HG03432 (cell line): Measurements from ENCODE around the gene LRRC8C.

Experiments used
- ATAC-seq: cut with Tn5 transposase; IDR thresholded peaks from one replicate; pipeline ENCODE4 v1.9.1; 2021; ENCODE audit warnings: mild to moderate bottlenecking, moderate library complexity; ENCODE audit not compliant: unreplicated experiment

LRRC8C gene

DNA sequence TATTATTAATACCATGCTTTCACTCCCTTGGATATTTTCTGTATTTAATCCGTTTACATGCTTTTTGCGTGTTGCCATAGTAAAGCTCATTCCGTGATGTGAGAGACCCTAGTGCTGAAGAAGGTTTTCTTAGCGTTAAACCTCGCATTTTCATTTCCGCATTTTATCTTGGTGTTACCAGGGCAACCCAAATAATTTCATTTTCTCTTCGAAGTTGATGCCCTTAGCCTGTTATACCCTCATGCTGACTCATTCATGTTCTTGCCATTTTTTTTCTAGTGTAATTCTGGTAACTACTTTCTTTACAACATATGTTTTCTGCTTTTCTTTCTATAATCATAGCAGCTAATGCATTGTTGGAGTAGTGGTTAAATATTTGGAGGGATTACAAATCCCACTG, 37.2 kb downstream of the LRRC8C start:
- ATAC-seq = peak; percentile 98

DNA sequence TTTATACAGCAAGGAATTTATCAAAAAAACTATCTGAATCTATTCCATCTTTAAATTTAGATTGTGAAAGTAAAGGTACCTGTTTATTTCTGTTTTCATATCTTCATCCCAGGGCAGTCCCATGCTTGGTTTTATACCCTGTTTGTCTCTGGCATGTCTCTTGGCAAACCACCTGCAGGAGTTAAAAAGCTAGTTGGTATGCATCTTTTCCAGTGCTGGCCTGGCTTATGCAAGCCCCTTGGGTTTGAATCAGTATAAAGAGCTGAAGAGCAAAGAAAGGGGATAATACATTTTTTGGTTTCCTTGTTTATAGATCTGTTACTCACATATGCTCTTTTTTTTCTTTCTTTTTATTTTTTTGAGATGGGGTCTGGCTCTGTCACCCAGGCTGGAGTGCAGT, 37.8 kb downstream of the LRRC8C start:
- ATAC-seq = no peak

DNA sequence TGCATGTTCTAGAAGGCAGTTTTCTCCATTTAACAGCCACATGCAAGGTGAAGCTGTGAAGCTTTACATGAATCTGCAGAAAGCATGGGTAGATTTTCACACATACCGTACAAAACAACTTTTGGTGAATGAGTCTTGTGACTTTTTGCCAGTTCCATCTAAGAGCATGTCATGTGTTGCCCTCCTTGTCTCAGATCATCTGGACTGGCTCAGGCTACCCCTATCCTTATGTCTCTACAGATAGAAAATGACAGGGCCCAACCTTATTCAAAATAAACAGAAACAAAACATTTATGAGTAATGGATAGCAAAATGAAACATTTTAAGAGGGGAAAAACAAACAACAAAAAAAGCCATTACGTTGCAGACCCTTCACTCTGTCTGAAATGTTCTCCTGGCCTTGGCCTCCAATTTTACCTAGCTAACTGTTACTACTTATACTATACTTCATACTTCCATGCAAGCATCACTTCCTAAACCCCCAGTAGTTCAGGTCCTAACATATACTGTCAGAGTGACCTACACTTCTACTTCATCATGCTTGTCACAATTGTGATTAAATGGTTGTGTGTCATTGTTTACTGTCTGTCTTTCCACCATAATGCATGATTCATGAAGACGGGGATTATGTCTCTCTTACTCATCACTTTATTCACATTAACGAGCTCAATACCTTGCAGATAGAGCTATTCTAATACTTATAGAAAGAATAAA, 39.0 kb downstream of the LRRC8C start:
- no peak for ATAC-seq

DNA sequence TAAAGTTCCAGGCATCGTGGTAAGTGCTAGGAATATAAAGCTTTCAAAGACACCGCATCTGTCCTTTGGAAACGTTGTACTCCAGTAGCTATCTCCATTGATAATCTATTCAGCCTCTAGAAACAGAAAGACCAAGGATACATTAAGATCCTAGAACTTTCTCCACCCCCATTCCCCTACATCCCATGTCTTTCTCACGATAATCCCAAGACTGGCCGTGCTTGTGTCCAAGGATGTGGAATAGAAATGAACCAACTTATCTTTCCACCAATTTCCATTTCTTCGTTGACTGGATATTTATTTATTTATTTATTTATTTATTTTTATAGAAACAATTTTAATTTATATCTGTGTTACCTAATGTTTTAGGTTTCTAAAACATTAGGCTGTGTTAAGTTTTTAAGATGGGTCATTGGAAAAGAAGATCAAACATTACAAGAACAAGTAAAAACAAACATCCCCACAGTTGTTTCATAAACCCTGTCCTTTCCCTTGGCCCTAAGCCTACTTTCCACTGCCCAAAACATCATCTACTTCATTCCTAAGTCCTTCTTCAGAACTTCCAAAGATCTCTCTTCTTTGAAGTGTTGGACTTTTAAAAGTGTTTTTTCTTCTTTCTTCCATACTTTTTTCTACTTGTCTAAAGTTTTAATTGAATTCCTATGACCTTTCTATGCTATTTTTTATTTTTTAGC, 39.7 kb downstream of the LRRC8C start:
- no peak for ATAC-seq

DNA sequence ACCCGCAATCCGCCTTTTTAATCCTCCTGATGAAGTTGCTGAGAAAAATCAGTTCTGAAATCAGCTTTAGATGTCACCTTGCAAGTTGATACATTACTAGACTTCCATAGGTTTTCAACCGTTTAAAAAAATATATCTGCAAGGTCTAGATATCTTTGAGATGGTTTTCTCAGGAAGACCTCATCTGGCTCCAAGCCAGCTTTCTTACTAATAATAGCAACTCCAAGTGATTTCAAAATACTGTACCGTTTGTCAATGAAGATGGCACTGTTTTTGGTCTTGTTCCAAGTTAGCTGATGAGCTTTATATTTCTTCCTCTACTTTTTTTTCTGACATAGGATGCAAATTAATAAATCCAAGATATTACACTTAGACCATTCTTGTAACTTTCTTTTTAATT, 40.3 kb downstream of the LRRC8C start:
- ATAC-seq = no peak

DNA sequence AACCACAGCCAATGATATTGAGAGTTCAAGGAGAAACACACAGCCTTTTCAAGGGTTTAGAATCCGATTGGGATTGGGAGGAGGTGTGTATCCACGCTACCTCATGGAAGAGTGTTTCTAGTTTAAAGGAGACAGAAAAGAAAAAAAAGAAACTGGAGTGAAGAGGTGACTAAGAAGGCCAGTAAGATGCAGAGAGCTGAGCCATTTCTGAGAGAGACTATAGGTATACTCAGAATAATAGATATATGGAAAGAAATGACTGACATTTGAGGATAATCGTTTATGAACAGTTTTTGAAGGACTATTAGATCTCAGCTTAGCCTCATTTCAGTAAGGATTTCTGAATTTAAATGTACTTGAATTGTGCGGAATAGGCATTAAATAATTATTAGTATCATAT, 42.8 kb downstream of the LRRC8C start:
- ATAC-seq = no peak

DNA sequence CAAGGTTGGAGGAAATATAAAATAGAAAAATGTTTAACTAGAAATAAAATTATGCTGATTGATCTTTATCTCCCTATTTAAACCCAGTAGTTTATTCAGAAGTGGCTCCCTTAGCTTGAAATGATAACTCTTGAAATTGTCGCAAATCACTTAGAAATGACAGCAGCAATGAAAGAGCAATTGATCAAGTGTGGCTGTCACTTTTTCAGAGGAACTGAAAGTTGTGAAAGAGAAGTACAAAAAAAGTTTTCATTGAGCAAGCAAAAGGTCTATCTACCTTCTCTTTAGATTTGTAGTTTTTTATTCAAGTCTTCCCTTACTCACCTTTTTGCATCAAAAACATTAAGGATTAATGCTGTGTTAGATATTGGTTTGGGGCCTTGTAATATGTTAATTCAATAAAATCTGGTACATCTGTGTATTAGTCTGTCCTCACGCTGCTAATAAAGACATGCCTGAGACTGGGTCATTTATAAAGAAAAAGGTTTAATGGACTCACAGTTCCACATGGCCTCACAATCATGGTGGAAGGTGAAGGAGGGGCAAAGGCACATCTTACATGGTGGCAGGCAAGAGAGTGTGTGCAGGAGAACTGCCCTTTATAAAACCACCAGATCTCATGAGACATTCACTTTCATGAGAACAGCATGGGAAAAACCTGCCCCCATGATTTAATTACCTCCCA, 48.3 kb downstream of the LRRC8C start:
- peak; percentile 76 for ATAC-seq

DNA sequence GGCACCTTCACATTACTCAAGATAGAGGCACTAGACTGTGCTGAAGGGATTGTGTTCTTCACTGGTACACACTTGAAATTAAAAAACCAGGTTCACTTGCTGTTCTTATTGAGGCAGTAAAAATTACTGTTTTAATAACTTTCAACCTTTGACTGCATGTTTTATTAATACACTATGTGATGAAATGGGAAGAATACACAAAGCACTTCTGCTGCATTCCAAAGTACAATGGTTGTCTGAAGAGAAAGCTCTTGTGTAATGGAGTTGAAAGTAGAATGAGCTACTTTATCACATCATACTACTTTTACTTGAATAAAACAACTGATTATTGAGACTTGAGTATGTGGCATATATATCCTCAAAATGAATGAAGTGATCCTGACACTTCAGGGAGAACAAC, 49.7 kb downstream of the LRRC8C start:
- no peak for ATAC-seq

DNA sequence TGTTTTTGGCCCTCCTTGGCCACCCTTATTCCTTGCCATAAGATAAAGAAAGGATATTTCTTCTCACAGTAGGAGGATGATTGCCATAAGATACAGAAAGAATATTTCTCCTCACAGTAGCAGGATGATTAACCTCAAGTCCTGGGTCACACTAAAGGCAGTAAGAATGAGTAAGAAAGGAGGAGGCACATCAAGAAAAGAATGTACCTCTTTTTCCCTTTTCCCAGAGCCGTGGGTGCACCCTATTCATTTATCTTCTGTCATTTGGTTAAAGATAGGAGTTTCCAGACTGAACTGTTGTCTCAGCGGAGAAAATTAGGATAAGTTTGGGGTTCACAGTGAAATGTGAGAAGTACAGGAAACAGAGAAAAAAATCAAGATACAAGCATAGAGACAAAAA, 52.5 kb downstream of the LRRC8C start:
- no peak for ATAC-seq

DNA sequence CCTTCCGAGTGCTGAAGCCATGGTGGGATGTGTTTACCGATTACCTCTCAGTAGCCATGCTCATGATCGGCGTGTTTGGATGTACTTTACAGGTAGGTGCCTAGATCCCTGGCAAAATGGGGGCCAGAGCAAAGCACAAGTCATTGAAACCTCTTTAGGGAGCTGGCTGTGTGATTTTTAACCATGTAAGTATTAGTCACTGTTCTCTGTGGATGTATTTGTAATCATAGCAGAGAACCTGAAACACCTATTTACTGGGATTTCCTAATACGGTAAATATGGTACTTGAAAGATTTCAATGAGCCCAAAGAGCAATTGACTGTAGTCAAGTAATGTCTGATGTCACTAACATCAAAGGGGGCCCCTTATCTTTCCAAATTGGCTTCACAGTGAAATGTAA, 53.6 kb downstream of the LRRC8C start:
- no peak for ATAC-seq

DNA sequence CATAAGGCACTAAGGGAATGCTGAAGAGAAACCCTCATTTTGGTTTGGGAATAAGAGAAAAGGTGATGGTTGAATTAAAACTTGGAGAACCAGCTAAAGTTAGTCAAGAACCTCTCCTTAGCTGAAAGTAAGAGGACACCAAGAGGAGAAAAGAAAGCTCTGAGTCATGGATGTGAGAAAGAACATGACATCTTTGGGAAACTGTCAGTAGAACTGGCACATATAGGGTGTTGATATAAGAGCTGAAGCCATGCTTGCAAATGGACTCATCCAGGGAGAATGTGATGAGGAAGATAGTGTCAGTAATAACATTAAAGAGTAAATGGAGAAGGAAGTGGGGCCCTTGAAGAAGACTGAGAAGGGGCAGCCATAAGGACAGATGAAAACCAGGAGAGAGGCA, 54.3 kb downstream of the LRRC8C start:
- no peak for ATAC-seq

DNA sequence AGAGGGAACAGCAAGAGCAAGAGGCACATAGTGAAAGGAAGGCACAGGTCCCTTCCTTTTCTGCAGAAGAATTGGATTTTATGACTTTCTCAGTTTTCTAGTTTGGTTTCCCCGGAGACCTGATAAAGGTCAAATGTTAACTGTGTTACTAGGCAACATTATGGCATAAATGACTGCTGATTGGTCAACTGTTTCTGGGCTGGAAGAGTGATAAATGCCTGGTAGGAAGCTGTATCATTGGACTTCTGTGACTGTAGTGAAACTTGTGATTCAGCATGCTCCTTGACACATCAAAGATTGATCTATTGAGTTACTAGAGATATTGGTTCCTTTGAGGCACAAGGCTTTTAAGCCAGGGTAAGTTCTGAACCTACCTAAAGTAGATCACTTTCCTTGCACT, 55.7 kb downstream of the LRRC8C start:
- no peak for ATAC-seq

DNA sequence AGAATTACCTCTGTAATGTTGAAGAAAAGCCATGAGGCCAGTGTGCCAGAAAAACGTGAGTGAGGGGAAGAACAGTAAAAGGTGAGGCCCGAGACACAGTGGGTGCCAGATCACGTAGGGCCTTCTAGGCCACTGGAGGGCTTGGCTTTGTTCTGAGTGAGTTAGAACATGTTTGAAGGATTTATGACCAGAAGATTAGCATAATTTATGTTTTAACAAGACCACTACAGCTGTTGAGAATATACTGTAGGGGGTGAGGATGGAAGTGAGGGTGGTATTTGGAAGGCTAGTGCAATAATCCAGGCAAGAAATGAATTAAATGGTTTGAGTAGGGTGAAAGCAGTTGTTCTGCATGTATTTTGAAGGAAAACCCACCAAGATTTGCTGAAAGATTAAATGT, 56.3 kb downstream of the LRRC8C start:
- no peak for ATAC-seq

DNA sequence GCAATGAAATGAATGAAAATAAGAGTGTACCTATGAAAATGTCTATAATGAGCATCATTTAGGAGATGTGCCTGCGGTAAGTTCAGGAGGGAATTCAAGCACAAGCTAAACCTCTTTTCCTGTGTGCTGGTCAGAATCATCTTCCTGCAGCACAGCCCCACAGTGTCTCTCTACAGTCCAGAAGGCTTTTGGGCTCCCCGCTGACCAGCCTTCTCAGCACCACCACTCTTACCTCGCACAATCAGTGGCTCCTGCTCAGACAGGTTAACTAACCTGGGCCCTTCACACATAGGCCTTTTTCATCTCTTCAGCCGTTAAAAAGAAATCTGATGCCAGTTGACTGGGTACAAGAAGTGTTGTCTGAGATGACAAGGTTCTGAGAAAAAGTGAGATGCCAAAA, 57.7 kb downstream of the LRRC8C start:
- ATAC-seq = no peak

DNA sequence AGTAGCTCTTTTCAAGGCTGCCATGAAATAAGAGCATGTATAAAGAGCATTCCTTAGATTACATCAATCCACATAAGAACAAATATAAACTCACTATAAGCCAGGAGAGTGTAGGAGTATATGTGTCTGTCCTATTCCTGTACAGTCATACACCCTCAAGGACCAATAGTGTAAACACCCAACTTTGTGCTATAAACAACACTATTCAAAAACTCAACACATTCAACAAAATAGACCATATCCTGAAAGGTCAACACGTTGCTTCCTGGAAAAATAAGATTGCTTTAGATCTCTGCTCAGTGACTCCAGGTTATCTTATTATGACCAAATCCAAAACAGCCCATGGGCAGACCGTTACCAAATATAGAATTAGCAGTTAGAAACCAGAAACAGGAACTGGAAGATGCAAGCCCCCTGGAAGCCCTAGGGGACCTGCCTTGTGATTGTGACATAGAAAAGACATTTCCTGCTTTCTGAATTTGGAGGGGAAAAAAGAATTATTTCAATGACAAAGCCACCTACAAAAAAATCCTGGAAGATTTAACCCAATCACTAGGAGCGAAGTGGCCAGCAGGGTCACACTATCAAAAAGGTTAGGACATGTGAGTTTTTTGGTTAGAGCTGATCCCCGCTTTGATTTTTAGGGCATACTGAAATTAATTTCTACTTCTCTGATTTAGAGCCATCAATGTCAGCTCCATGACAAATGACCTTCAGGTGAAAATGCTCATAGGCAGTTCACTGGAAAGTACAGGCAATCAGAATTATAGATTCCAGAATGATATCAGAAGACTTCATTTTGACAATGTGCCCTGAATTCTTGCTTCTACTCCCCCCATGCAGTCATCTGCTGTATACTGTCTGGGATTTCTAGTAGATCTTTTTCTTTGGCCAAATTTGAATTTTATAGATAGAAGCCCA, 59.9 kb downstream of the LRRC8C start:
- peak; percentile 71 for ATAC-seq

DNA sequence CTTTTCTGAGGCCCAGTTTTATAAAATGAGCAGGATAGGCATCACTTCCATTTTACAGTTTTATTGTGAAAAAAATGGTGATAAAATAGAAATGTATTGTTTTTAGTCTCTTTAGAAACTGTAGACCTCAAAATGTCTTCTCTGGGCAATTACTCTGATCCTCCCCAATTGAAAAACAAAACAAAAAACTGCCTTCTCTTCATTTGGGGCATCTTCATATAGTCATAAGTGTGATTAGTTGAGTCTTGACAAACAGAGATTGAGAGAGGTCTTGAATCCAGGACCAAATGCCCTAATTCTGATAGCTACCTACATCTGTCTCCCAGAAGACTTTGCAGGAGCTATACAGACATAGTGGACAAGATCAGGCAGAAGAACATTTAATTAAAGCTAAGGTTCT, 62.9 kb downstream of the LRRC8C start:
- no peak for ATAC-seq

DNA sequence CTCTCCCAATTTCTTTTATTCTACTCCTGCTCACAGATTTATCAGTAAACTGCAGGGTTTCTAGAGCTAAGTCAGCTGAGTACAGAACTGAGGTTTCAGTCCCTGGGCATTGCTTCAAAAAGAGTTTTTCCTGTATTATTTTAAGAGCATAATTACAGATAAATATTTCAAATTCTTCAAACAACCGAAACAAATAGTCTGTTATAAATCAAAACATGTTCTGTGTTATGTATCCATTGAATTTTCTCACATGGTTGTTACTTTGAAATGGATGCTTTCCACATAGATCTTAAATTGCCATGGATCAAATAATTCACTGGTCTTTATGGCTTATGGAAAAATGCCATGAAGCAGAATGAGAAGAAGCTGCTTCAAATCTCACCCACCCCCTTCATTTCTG, 64.5 kb downstream of the LRRC8C start:
- ATAC-seq = no peak

DNA sequence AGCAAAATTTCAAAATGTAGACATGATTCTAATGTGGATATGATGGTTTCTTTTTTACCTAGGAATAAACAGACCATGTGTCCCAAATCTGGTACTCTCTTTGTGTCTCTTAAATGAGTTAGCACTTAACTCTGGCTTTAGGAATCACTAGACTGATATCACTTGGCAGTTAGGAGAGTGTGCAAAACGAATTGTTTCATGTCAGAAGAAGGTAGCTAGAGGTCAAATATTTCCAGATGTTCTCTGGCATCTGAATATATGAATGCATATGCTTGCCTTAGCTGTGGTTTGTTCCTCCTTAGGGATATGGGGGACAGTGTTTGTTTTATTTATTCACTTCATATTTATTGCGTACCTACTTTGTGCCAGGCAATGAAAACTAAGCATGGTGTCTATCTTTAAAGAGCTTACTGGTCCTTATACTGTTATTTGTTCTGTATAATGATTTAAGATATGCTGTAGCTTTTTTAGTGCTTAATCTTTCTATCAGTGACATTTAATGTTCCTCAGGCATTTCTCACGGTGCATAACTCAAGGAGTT, 65.2 kb downstream of the LRRC8C start:
- no peak for ATAC-seq

DNA sequence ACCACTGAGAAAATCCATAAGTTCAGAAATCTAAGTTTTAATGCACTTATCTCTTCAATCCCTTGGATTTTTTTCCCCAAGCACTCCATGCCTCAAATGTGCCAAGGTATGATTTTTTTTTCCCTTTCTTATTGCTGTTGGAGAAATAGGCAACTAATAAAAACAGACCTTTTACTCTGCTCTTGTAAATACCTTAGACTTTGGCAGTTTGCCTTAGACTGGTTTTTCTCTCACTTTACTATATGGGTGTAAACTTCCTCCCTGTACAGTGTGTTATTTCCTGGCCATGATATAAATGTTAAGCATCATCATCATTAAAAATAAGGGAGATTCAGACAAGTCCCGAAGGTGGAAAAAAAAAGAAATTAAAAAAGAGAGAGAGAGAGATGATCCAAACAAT, 65.7 kb downstream of the LRRC8C start:
- ATAC-seq = no peak

DNA sequence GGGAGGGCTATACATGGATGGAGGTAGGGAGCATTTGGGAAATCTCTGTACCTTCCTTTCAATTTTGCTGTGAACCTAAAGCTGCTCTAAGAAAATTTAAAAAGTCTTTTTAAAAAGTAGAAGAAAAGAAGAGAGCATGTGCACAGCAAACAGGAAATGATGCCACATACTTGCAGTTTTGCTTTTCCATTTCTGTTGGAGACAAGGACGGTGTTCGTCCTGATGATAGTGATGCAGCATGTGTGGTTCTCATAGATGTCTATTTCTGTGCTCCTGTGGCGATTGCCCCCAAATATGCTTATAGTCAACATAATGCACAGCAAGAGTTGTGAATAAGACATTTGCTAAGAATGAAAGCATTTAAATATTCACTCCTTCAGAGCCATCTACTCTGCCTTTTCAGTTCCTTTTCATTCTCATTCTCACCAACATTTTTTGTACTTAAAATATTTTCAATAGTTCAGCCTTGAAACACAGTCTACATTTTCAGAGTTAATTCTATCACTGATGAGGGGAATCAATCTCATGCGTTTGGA, 66.6 kb downstream of the LRRC8C start:
- no peak for ATAC-seq
